Measurements from ENCODE around the gene SSU72.

GRCh38 chr1:1617516-1617915 is 42.9 kb upstream of the SSU72 start:
- TF ChIP-seq, protein P1, sequence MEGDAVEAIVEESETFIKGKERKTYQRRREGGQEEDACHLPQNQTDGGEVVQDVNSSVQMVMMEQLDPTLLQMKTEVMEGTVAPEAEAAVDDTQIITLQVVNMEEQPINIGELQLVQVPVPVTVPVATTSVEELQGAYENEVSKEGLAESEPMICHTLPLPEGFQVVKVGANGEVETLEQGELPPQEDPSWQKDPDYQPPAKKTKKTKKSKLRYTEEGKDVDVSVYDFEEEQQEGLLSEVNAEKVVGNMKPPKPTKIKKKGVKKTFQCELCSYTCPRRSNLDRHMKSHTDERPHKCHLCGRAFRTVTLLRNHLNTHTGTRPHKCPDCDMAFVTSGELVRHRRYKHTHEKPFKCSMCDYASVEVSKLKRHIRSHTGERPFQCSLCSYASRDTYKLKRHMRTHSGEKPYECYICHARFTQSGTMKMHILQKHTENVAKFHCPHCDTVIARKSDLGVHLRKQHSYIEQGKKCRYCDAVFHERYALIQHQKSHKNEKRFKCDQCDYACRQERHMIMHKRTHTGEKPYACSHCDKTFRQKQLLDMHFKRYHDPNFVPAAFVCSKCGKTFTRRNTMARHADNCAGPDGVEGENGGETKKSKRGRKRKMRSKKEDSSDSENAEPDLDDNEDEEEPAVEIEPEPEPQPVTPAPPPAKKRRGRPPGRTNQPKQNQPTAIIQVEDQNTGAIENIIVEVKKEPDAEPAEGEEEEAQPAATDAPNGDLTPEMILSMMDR (IDR thresholded peaks at IDR 0.05; ENCODE audit: low read depth, low read length) = no peak
- TF ChIP-seq POLR2A (IDR thresholded peaks at IDR 0.05; ENCODE audit: extremely low read depth, insufficient read length) = no peak

All from NB4 (cell line).